Smooth muscle cell (in vitro differentiated cells): Measurements from ENCODE around the gene DACH2. TPM values are rescaled to one million over a fixed set of nuclear protein-coding genes. Genes with fewer than 3 reads are reported as not detected.

Experiments used
- DNase-seq: peaks from one replicate; lab custom pipeline; 2025; ENCODE audit not compliant: unreplicated experiment; lab: John Stamatoyannopoulos, UW
- H2AFZ ChIP-seq: fragments of 200-600 bp; sonication (generic); 2 replicates; pipeline ENCODE4 v1.6.0; 2016; ENCODE audit warnings: antibody characterized with exemption, low read depth, mild to moderate bottlenecking
- H3F3A ChIP-seq: fragments of 200-600 bp; sonication (generic); 2 replicates; pipeline ENCODE4 v1.6.0; 2017; ENCODE audit warnings: antibody characterized with exemption, low read depth
- H3K27ac ChIP-seq: fragments of 200-600 bp; sonication (generic); 2 replicates; pipeline ENCODE4 v1.5.1; 2016; ENCODE audit warnings: low read depth, mild to moderate bottlenecking
- H3K27me3 ChIP-seq: fragments of 200-600 bp; sonication (generic); 2 replicates; pipeline ENCODE4 v1.6.1; 2016; ENCODE audit warnings: low read depth, mild to moderate bottlenecking
- H3K36me3 ChIP-seq: fragments of 200-600 bp; sonication (generic); 2 replicates; pipeline ENCODE4 v1.5.1; 2016; ENCODE audit warnings: low read depth
- H3K4me1 ChIP-seq: fragments of 200-600 bp; sonication (generic); 2 replicates; pipeline ENCODE4 v1.5.1; 2016; ENCODE audit warnings: low read depth
- H3K4me2 ChIP-seq: fragments of 200-600 bp; sonication (generic); 2 replicates; pipeline ENCODE4 v1.6.0; 2016; ENCODE audit warnings: mild to moderate bottlenecking
- H3K4me3 ChIP-seq: fragments of 200-600 bp; sonication (generic); 2 replicates; pipeline ENCODE4 v1.5.1; 2016; ENCODE audit warnings: mild to moderate bottlenecking
- H3K79me2 ChIP-seq: fragments of 200-600 bp; sonication (generic); 2 replicates; pipeline ENCODE4 v1.6.0; 2016; ENCODE audit warnings: low read depth, mild to moderate bottlenecking
- H3K9ac ChIP-seq: fragments of 200-600 bp; sonication (generic); 2 replicates; pipeline ENCODE4 v1.6.0; 2016; ENCODE audit warnings: low read depth
- H3K9me3 ChIP-seq: fragments of 200-600 bp; sonication (generic); replicated peaks from 2 replicates; pipeline ENCODE4 v1.5.1; 2016; ENCODE audit warnings: low read depth
- H4K20me1 ChIP-seq: fragments of 200-600 bp; sonication (generic); 2 replicates; pipeline ENCODE4 v1.6.0; 2016; ENCODE audit warnings: low read depth
- CTCF ChIP-seq: fragments of 200-600 bp; sonication (generic); IDR thresholded peaks from 2 replicates; pipeline ENCODE4 v1.5.1; 2017; ENCODE audit warnings: borderline replicate concordance, mild to moderate bottlenecking, antibody characterized with exemption; ENCODE audit not compliant: insufficient read depth, poor library complexity, severe bottlenecking
- WGBS: methylation state at CpG from one replicate; pipeline ENCODE4 v1.1.7; 2016; ENCODE audit warnings: low lambda C conversion rate; 5-methylcytosine and 5-hydroxymethylcytosine counted together
- polyA plus RNA-seq: library from polyadenylated mRNA; unstranded; fragments of >200 nt; fragmentation: Nextera tagmentation; extraction: Ambion mirVana; gene quantifications from 2 replicates; pipeline ENCODE4 v1.2.1, GENCODE V29; 2016
- total RNA-seq: library from RNA; depleted of rRNA; stranded (reverse); fragments of >200 nt; gene quantifications from 2 replicates; pipeline ENCODE4 v1.2.3, GENCODE V29; 2014

Gene DACH2
- total RNA-seq = 0.13 and 1.8 TPM in 2 replicates
- 0.26 and 0.30 TPM in 2 replicates for polyA plus RNA-seq

- TF ChIP-seq CTCF = no peak
- peak within 1 kb of the TSS; percentile 86 for H3K4me2 ChIP-seq
- H3K4me3 ChIP-seq = peak within 1 kb of the TSS; percentile 51
- H2AFZ ChIP-seq = peak within 1 kb of the TSS; percentile 80
- peak; percentile 39 for DNase-seq
- H4K20me1 ChIP-seq = no peaks in the 10 kb centered on the region
- H3F3A ChIP-seq = no peaks in the 10 kb centered on the region
- 37% methylated on average over 31 of the region's 34 CpGs for WGBS
- peaks cover 25% of the 10 kb centered on the region for H3K27me3 ChIP-seq
- H3K79me2 ChIP-seq = no peaks in the 10 kb centered on the region
- no peaks in the 10 kb centered on the region for H3K4me1 ChIP-seq
- H3K9ac ChIP-seq = no peak within 1 kb of the TSS
- H3K27ac ChIP-seq = no peak within 1 kb of the TSS
- no peaks in the 10 kb centered on the region for H3K9me3 ChIP-seq
- no peaks in the 10 kb centered on the region for H3K36me3 ChIP-seq
Observed at GRCh38 chrX:86148024-86148511, at the start of gene DACH2. Gene DACH2 (plus strand): TSS chrX:86148451.

GRCh38 chrX:86102341-86102740 lies 45.9 kb upstream of the DACH2 start:
- no peak overlapping the region for H3K4me2 ChIP-seq
- H3F3A ChIP-seq = no peaks in the 10 kb centered on the region
- H3K79me2 ChIP-seq = no peaks in the 10 kb centered on the region
- DNase-seq = no peak
- H3K27me3 ChIP-seq = no peaks in the 10 kb centered on the region
- no peak overlapping the region for H3K4me3 ChIP-seq
- no peaks in the 10 kb centered on the region for H3K9me3 ChIP-seq
- no peak overlapping the region for H3K9ac ChIP-seq
- no peaks in the 10 kb centered on the region for H4K20me1 ChIP-seq
- no peaks in the 10 kb centered on the region for H3K36me3 ChIP-seq
- WGBS = 73% methylated on average over 2 of the region's 2 CpGs
- no peak overlapping the region for H2AFZ ChIP-seq
- TF ChIP-seq CTCF = no peak
- no peaks in the 10 kb centered on the region for H3K4me1 ChIP-seq
- H3K27ac ChIP-seq = no peak overlapping the region

- H3K4me1 ChIP-seq = no peaks in the 10 kb centered on the region
- no peaks in the 10 kb centered on the region for H3K79me2 ChIP-seq
- no peak overlapping the region for H3K4me2 ChIP-seq
- H3K9me3 ChIP-seq = no peaks in the 10 kb centered on the region
- no peaks in the 10 kb centered on the region for H4K20me1 ChIP-seq
- no peak overlapping the region for H3K27ac ChIP-seq
- H3K9ac ChIP-seq = no peak overlapping the region
- no peak for DNase-seq
- H3K36me3 ChIP-seq = no peaks in the 10 kb centered on the region
- H3F3A ChIP-seq = no peaks in the 10 kb centered on the region
- H3K27me3 ChIP-seq = no peaks in the 10 kb centered on the region
- no peak overlapping the region for H3K4me3 ChIP-seq
- WGBS = 33% methylated on average over 1 of the region's 1 CpG
- H2AFZ ChIP-seq = no peak overlapping the region
- TF ChIP-seq CTCF = no peak
Observed at GRCh38 chrX:86103061-86103460, 45.2 kb upstream of the DACH2 start.

- Histone ChIP-seq H3K36me3 (no peaks in the 10 kb centered on the region), H3K27me3 (no peaks in the 10 kb centered on the region), H4K20me1 (no peaks in the 10 kb centered on the region), H3K9ac (no peak overlapping the region), H3K9me3 (no peaks in the 10 kb centered on the region), H2AFZ (no peak overlapping the region), H3K27ac (no peak overlapping the region), H3K4me3 (no peak overlapping the region), H3K4me1 (no peaks in the 10 kb centered on the region), H3F3A (no peaks in the 10 kb centered on the region), H3K79me2 (no peaks in the 10 kb centered on the region), H3K4me2 (no peak overlapping the region)
- 73% methylated on average over 1 of the region's 1 CpG for WGBS
- no peak for TF ChIP-seq CTCF
- no peak for DNase-seq
Observed at GRCh38 chrX:86104526-86104925, 43.7 kb upstream of the DACH2 start.
